B cell (primary cell): ENCODE measurements around the gene ELF4. TPM values are rescaled to one million over a fixed set of nuclear protein-coding genes. Genes with fewer than 3 reads are reported as not detected.

Experiments used
- ATAC-seq: fragments of 200-7000 bp; cut with Tn5 transposase; one replicate; pipeline ENCODE4 v1.10.0; 2021; ENCODE audit warnings: low read depth, mild to moderate bottlenecking, moderate number of reproducible peaks, moderate library complexity
- CTCF ChIA-PET: fragments of 350-600 bp; sonication (Branson Sonifier 250); formaldehyde crosslinking; loops from one replicate; lab custom pipeline; 2021; ENCODE audit warnings: antibody characterized with exemption, inconsistent platforms; lab: Charles Lee
- POLR2A ChIA-PET: fragments of 350-600 bp; sonication (Branson Sonifier 250); formaldehyde crosslinking; loops from one replicate; lab custom pipeline; 2021; ENCODE audit warnings: antibody characterized with exemption; lab: Charles Lee
- DNase-seq: peaks from one replicate; pipeline ENCODE4 v3.0.0; 2013
- H2AFZ ChIP-seq: 2 replicates; pipeline ENCODE4 v1.6.1; 2012; ENCODE audit warnings: mild to moderate bottlenecking, low read depth, low read length; ENCODE audit not compliant: insufficient read depth, poor library complexity, severe bottlenecking
- H3K27ac ChIP-seq, 2 donors: 1 replicate in 1 of 2; 2 replicates in 1 of 2; pipeline ENCODE4 v1.5.1; 2012 to 2013; ENCODE audit warnings: low read length in 2 of 2, mild to moderate bottlenecking in 2 of 2, moderate library complexity in 1 of 2
- H3K27me3 ChIP-seq, 4 experiments: fragments of 200-600 bp in 1 of 4; sonication (generic) in 1 of 4; replicated peaks in 1 of 4; 1 replicate in 2 of 4; 2 replicates in 2 of 4; pipeline versions ENCODE4 v1.6.1 to v1.7.0; 2013 to 2016; ENCODE audit warnings: low read length in 3 of 4, mild to moderate bottlenecking in 2 of 4, mixed read lengths in 1 of 4, moderate library complexity in 1 of 4; ENCODE audit not compliant: insufficient read depth in 4 of 4, control insufficient read depth in 3 of 4; ENCODE audit errors: control extremely low read depth in 1 of 4
- H3K36me3 ChIP-seq, 2 experiments: replicated peaks in 1 of 2; 1 replicate in 1 of 2; 2 replicates in 1 of 2; pipeline versions ENCODE4 v1.6.1 to v1.7.1; 2013; ENCODE audit warnings: low read length in 1 of 2; ENCODE audit not compliant: insufficient read depth in 2 of 2, control insufficient read depth in 1 of 2; ENCODE audit errors: control extremely low read depth in 1 of 2, extremely low read depth in 1 of 2
- H3K4me1 ChIP-seq, 2 donors: fragments of 200-600 bp in 1 of 2; sonication (generic) in 1 of 2; 1 replicate in 1 of 2; 2 replicates in 1 of 2; pipeline versions ENCODE4 v1.5.1 to v1.6.1; 2013 to 2017; ENCODE audit warnings: low read length in 2 of 2; ENCODE audit not compliant: control insufficient read depth in 2 of 2, insufficient read depth in 2 of 2
- H3K4me2 ChIP-seq: replicated peaks from 2 replicates; pipeline ENCODE3; 2012; ENCODE audit warnings: mild to moderate bottlenecking, low read depth, low read length; ENCODE audit not compliant: poor library complexity, severe bottlenecking
- H3K4me3 ChIP-seq, 5 experiments: fragments of 200-600 bp in 1 of 5; sonication (generic) in 1 of 5; 1 replicate in 3 of 5; 2 replicates in 2 of 5; pipeline versions ENCODE4 v1.5.1 to v1.7.0; 2011 to 2016; ENCODE audit warnings: low read length in 4 of 5, mild to moderate bottlenecking in 4 of 5, low read depth in 2 of 5, control low read depth in 1 of 5, moderate library complexity in 1 of 5; ENCODE audit not compliant: insufficient read depth in 1 of 5; ENCODE audit errors: control extremely low read depth in 1 of 5, extremely low read depth in 1 of 5
- H3K79me2 ChIP-seq: fragments of 200-600 bp; sonication (generic); one replicate; pipeline ENCODE4 v1.6.0; 2016; ENCODE audit warnings: low read length; ENCODE audit not compliant: control insufficient read depth, insufficient read depth
- H3K9ac ChIP-seq: fragments of 200-600 bp; sonication (generic); 2 replicates; pipeline ENCODE4 v1.6.1; 2017; ENCODE audit warnings: mild to moderate bottlenecking, low read length, moderate library complexity
- H3K9me3 ChIP-seq, 3 donors: one replicate each; pipeline versions ENCODE4 v1.6.1 to v1.7.1; 2013; ENCODE audit warnings: low read length in 2 of 3; ENCODE audit not compliant: control insufficient read depth in 2 of 3, insufficient read depth in 1 of 3; ENCODE audit errors: control extremely low read depth in 1 of 3
- H4K20me1 ChIP-seq: 2 replicates; pipeline ENCODE4 v1.6.0; 2012; ENCODE audit warnings: mild to moderate bottlenecking, low read length; ENCODE audit not compliant: insufficient read depth, control insufficient read depth, poor library complexity, severe bottlenecking
- H3K27ac Mint-ChIP-seq: one replicate; pipeline ENCODE4 v1.8.0; 2021; ENCODE audit warnings: mixed read lengths
- H3K27me3 Mint-ChIP-seq: one replicate; pipeline ENCODE4 v1.8.0; 2021; ENCODE audit warnings: mixed read lengths
- H3K4me1 Mint-ChIP-seq: one replicate; pipeline ENCODE4 v1.8.0; 2021; ENCODE audit warnings: mixed read lengths
- H3K4me3 Mint-ChIP-seq: one replicate; pipeline ENCODE4 v1.8.0; 2021; ENCODE audit warnings: mixed read lengths
- H3K9me3 Mint-ChIP-seq: one replicate; pipeline ENCODE4 v1.8.0; 2022; ENCODE audit warnings: mixed read lengths; ENCODE audit not compliant: insufficient read depth
- CTCF ChIP-seq: fragments of 200-600 bp; IDR thresholded peaks from one replicate; pipeline ENCODE4 v1.8.0; 2022; ENCODE audit warnings: antibody characterized with exemption, mild to moderate bottlenecking
- EZH2 ChIP-seq: IDR thresholded peaks from 2 replicates; pipeline ENCODE4 v1.6.1; 2012; ENCODE audit warnings: borderline replicate concordance, low read depth, mild to moderate bottlenecking, moderate library complexity, low read length; ENCODE audit not compliant: insufficient read depth, poor library complexity, severe bottlenecking
- whole genome bisulfite sequencing: methylation state at CpG from one replicate; pipeline ENCODE4 v1.1.5; 2013; ENCODE audit warnings: missing lambda C conversion rate; ENCODE audit not compliant: insufficient coverage; 5-methylcytosine and 5-hydroxymethylcytosine counted together
- intact Hi-C: fragments of 100-400 bp; cut with micrococcal nuclease; formaldehyde crosslinking; loops from one replicate; pipeline ENCODE4 v1.10.0; 2022
- polyA plus RNA-seq: library from polyadenylated mRNA; depleted of rRNA; stranded (reverse); fragments of >200 nt; gene quantifications from 2 replicates; pipeline ENCODE4 v1.2.3, GENCODE V29; 2012
- total RNA-seq, 2 donors: library from RNA; stranded (reverse); fragments of 120-200 nt in 1 of 2; gene quantifications; 1 replicate in 1 of 2; 2 replicates in 1 of 2; pipeline versions ENCODE4 v1.2.3 to v1.2.4, GENCODE V29; 2013 to 2022

The ELF4 gene
- total and polyA plus RNA-seq, 2 donors (not counting 1 experiment from before 2014, with no cell fraction given) = 24.7 to 26.3 TPM

DNA sequence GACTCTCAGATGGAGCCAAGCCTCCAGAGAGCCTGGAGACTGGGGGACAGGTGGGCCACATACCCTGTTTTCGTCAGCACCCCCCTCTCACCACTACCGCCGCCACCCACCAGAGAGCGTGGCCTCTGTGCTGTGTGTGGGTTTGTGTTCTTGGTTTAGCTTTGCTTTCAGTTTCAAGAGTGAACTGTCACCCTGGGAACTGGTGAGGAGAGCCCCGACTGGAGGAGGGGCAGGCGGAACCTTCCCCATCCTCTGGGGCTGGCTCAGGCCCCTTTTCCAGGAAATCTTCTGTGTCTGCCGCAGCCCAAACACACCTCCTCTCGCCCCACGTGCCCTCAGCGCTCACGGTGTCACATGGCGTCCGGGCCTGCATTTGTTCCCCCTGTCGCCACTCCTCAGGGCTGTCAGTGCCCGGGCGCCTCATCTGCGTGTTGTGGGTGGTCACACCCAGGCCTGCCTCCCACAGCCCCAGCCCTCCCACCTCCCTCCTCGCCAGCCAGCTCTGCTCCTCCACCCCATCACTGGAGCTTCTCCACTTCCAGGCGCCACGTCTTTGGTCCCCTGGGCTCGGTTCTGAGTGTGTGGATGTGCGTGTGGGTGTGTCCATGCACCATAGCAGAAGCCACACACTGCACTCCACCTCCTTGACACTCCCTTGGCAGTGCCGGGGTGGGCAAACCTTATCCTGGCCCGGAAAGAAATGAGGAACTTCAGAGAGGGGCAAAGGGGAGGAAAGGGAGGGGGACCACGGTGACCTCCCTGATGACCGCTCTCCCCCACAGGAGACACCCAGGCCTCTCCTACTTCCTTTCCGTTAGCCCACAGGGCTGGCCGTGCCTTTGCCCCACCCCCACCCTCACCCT lies 27.8 kb downstream of the ELF4 start:
- intact Hi-C loops = loop anchor here (1.0 to 5.0 kb wide), 3 partner anchors 26 to 85 kb away; partner anchors contain the start of gene AIFM1
- peak; percentile 78 for DNase-seq
- Histone ChIP-seq H3K9me3 (no peaks in the 10 kb centered on the region), H3K4me1 (peaks cover 58 to 65% of the 10 kb centered on the region in 2 donors), H3K27me3 (no peaks in the 10 kb centered on the region), H3K27ac (peak overlapping the region; percentile 64 to 74), H4K20me1 (no peaks in the 10 kb centered on the region), H3K79me2 (peaks cover 47% of the 10 kb centered on the region), H3K36me3 (peaks cover 0 to 7% of the 10 kb centered on the region in 2 experiments), H3K4me2 (peak overlapping the region; percentile 87), H3K4me3 (peak overlapping the region in 4 of 5 experiments; percentile 37 to 65 (median 50)), H3K9ac (peak overlapping the region; percentile 58), H2AFZ (peak overlapping the region; percentile 70)
- Mint-ChIP-seq H3K27ac (peak overlapping the region; percentile 77), H3K4me1 (peaks cover 64% of the 10 kb centered on the region), H3K4me3 (peak overlapping the region; percentile 88), H3K9me3 (no peaks in the 10 kb centered on the region), H3K27me3 (no peaks in the 10 kb centered on the region)
- no peak for TF ChIP-seq EZH2
- peak; percentile 63 for TF ChIP-seq CTCF
- POLR2A ChIA-PET = interaction anchor here (0.6 to 2.0 kb wide), 7 partner anchors 10 to 109 kb away, joined by 4 to 9 read pairs (median 4); no protein-coding TSS in a partner anchor
- CTCF ChIA-PET = interaction anchor here (0.6 to 6.6 kb wide), 17 partner anchors 10 to 121 kb away, joined by 3 to 164 read pairs (median 5); partner anchors contain the start of genes AIFM1 and RAB33A
- ATAC-seq = peak; percentile 67
- 0% methylated on average over 7 of the region's 28 CpGs for WGBS
